PC-9 (cell line): Measurements from ENCODE around the gene ZNF221. TPM values are rescaled to one million over a fixed set of nuclear protein-coding genes. Genes with fewer than 3 reads are reported as not detected.

ENCODE experiments used
- BruUV-seq: library from RNA; stranded (reverse); fragments of 400-500 nt; replicated peaks from 2 replicates; lab custom pipeline; 2021; lab: Mats Ljungman, UMichigan
- CTCF ChIA-PET: fragments of 300-600 bp; sonication (Branson Sonifier 250); formaldehyde crosslinking; loops from one replicate; lab custom pipeline; 2022; ENCODE audit warnings: antibody characterized with exemption; lab: Charles Lee
- POLR2A ChIA-PET: fragments of 300-600 bp; sonication (Branson Sonifier 250); formaldehyde crosslinking; loops from one replicate; lab custom pipeline; 2022; ENCODE audit warnings: antibody characterized with exemption; ENCODE audit not compliant: unreplicated experiment; lab: Charles Lee
- DNase-seq, 2 experiments: peaks; one replicate each; pipeline versions ENCODE4 v3.0.0 to v3.0.0-alpha.2; 2015 to 2022; ENCODE audit warnings: mixed read lengths in 1 of 2
- H2AFZ ChIP-seq: fragments of 200-600 bp; sonication (generic); 2 replicates; pipeline ENCODE4 v1.8.1; 2017; ENCODE audit warnings: antibody characterized with exemption
- H3F3A ChIP-seq: fragments of 200-600 bp; sonication (generic); 2 replicates; pipeline ENCODE4 v1.8.1; 2017; ENCODE audit warnings: antibody characterized with exemption, mild to moderate bottlenecking, low read depth; ENCODE audit not compliant: insufficient read depth
- H3K27ac ChIP-seq: fragments of 200-600 bp; sonication (generic); 2 replicates; pipeline ENCODE4 v1.6.1; 2016; ENCODE audit warnings: mixed run types
- H3K27me3 ChIP-seq: fragments of 200-600 bp; sonication (generic); 2 replicates; pipeline ENCODE4 v1.6.1; 2016; ENCODE audit warnings: low read depth, mixed run types; ENCODE audit not compliant: insufficient read depth
- H3K36me3 ChIP-seq: fragments of 200-600 bp; sonication (generic); 2 replicates; pipeline ENCODE4 v1.6.1; 2016; ENCODE audit warnings: low read depth, mixed run types
- H3K4me1 ChIP-seq: fragments of 200-600 bp; sonication (generic); replicated peaks from 2 replicates; pipeline ENCODE4 v1.6.1; 2016; ENCODE audit warnings: mixed run types; ENCODE audit not compliant: insufficient read depth
- H3K4me2 ChIP-seq: fragments of 200-600 bp; sonication (generic); 2 replicates; pipeline ENCODE4 v1.6.1; 2017; ENCODE audit warnings: mixed run types
- H3K4me3 ChIP-seq: fragments of 200-600 bp; sonication (generic); 2 replicates; pipeline ENCODE4 v1.6.1; 2016; ENCODE audit warnings: mixed run types
- H3K79me2 ChIP-seq: fragments of 200-600 bp; sonication (generic); 2 replicates; pipeline ENCODE4 v1.6.1; 2017; ENCODE audit warnings: low read depth, mixed run types
- H3K9me2 ChIP-seq: fragments of 200-600 bp; sonication (generic); 2 replicates; pipeline ENCODE4 v1.8.1; 2017; ENCODE audit warnings: mild to moderate bottlenecking; ENCODE audit not compliant: insufficient read depth
- H3K9me3 ChIP-seq: fragments of 200-600 bp; sonication (generic); 2 replicates; pipeline ENCODE4 v1.8.1; 2016; ENCODE audit warnings: low read depth; ENCODE audit not compliant: insufficient read depth
- H4K20me1 ChIP-seq: fragments of 200-600 bp; sonication (generic); 2 replicates; pipeline ENCODE4 v1.8.1; 2017; ENCODE audit not compliant: insufficient read depth
- EZH2 ChIP-seq: fragments of 200-600 bp; sonication (generic); IDR thresholded peaks from 2 replicates; pipeline ENCODE4 v1.8.0; 2017; ENCODE audit warnings: antibody characterized with exemption, low read depth
- intact Hi-C: fragments of 100-400 bp; cut with micrococcal nuclease; formaldehyde crosslinking; loops from one replicate; pipeline ENCODE4 v1.10.0; 2022; ENCODE audit not compliant: unreplicated experiment
- total RNA-seq: library from RNA; stranded (reverse); gene quantifications from 2 replicates; pipeline ENCODE4 v1.2.3, GENCODE V29; 2021
- TF ChIP-seq, protein P1 (sequence below): fragments of 200-600 bp; sonication (generic); conservative IDR thresholded peaks from 2 replicates; pipeline ENCODE4 v1.6.1; 2017; ENCODE audit warnings: mixed run types, antibody characterized with exemption, mild to moderate bottlenecking, moderate library complexity

ZNF221 gene
- total RNA-seq, 1 experiment from 2014 or later, result 1.7 TPM

DNA sequence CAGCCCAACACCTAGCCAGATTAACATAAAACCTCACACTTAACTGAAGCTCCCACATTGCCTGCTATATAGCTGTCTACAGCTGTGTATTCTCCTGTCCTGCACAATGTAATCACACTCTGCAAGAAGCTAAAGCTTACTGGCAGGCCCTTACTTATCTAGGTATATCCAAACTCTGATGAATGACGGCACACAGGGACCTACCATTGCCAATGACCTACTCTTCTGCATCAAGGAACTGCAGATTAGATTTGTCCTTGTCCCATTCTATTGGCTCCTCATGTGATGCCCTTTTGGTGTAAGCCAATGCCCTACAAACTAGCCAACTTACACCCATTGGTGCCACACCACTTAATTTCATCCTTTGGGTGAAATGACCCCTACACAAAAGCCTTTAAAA lies 42.4 kb upstream of the ZNF221 start:
- no peaks in the 10 kb centered on the region for H3F3A ChIP-seq
- no peaks in the 10 kb centered on the region for H3K27me3 ChIP-seq
- peaks cover 36% of the 10 kb centered on the region for H3K9me3 ChIP-seq
- H2AFZ ChIP-seq, result no peak overlapping the region
- no peaks in the 10 kb centered on the region for H3K79me2 ChIP-seq
- CTCF ChIA-PET, result no interaction called here
- peaks cover 8% of the 10 kb centered on the region; the same call in 1 of the 2 replicates for H3K36me3 ChIP-seq
- H4K20me1 ChIP-seq, result no peaks in the 10 kb centered on the region
- BruUV-seq, result no TSS peak
- POLR2A ChIA-PET, result no interaction called here
- no peaks in the 10 kb centered on the region for H3K9me2 ChIP-seq
- H3K4me3 ChIP-seq, result no peak overlapping the region
- H3K4me1 ChIP-seq, result no peaks in the 10 kb centered on the region
- no peak for TF ChIP-seq EZH2
- TF ChIP-seq, protein P1, sequence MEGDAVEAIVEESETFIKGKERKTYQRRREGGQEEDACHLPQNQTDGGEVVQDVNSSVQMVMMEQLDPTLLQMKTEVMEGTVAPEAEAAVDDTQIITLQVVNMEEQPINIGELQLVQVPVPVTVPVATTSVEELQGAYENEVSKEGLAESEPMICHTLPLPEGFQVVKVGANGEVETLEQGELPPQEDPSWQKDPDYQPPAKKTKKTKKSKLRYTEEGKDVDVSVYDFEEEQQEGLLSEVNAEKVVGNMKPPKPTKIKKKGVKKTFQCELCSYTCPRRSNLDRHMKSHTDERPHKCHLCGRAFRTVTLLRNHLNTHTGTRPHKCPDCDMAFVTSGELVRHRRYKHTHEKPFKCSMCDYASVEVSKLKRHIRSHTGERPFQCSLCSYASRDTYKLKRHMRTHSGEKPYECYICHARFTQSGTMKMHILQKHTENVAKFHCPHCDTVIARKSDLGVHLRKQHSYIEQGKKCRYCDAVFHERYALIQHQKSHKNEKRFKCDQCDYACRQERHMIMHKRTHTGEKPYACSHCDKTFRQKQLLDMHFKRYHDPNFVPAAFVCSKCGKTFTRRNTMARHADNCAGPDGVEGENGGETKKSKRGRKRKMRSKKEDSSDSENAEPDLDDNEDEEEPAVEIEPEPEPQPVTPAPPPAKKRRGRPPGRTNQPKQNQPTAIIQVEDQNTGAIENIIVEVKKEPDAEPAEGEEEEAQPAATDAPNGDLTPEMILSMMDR, result no peak
- H3K4me2 ChIP-seq, result no peak overlapping the region
- no peak overlapping the region for H3K27ac ChIP-seq
- DNase-seq, result no peak
- intact Hi-C loops, result no loop called here

DNA sequence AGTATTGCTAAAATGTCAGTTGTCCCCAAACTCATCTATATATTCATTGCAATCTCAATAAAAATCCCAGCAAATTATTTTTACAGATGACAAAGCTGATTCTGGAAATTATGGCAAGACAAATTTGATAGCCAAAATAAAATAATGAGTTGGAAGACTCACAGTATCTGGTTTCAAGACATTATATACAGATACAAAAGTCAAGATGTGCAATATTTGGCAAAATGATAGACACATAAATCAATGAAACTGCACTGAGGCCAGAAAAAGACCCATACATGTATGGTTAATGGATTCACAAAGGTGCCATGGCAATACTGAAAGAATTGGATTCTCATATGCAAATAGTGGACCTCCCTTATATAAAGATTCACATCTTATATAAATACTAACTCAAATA lies 40.1 kb upstream of the ZNF221 start:
- Histone ChIP-seq H3K4me2 (no peak overlapping the region), H3F3A (no peaks in the 10 kb centered on the region), H3K4me1 (no peaks in the 10 kb centered on the region), H3K4me3 (no peak overlapping the region), H4K20me1 (no peaks in the 10 kb centered on the region), H3K36me3 (peaks cover 29% of the 10 kb centered on the region), H3K27ac (no peak overlapping the region), H3K27me3 (no peaks in the 10 kb centered on the region), H3K9me3 (peaks cover 54% of the 10 kb centered on the region), H3K79me2 (no peaks in the 10 kb centered on the region), H3K9me2 (no peaks in the 10 kb centered on the region), H2AFZ (no peak overlapping the region)
- no peak for TF ChIP-seq EZH2
- TF ChIP-seq, protein P1, result no peak
- no TSS peak for BruUV-seq
- CTCF ChIA-PET, result no interaction called here
- intact Hi-C loops, result no loop called here
- POLR2A ChIA-PET, result no interaction called here
- no peak for DNase-seq

GRCh38 chr19:43913383-43913782 lies 37.6 kb upstream of the ZNF221 start:
- no peak overlapping the region for H3K27ac ChIP-seq
- no peak for DNase-seq
- ChIA-PET POLR2A (no interaction called here), CTCF (no interaction called here)
- H3K9me3 ChIP-seq, result peaks cover 61% of the 10 kb centered on the region
- H3K27me3 ChIP-seq, result no peaks in the 10 kb centered on the region
- H3K4me3 ChIP-seq, result no peak overlapping the region
- H3K36me3 ChIP-seq, result peaks cover 54% of the 10 kb centered on the region
- H4K20me1 ChIP-seq, result no peaks in the 10 kb centered on the region
- no peak for TF ChIP-seq EZH2
- TF ChIP-seq, protein P1, result no peak
- no TSS peak for BruUV-seq
- H3K4me1 ChIP-seq, result no peaks in the 10 kb centered on the region
- H2AFZ ChIP-seq, result no peak overlapping the region
- intact Hi-C loops, result no loop called here
- no peaks in the 10 kb centered on the region for H3K9me2 ChIP-seq
- no peaks in the 10 kb centered on the region for H3F3A ChIP-seq
- H3K79me2 ChIP-seq, result no peaks in the 10 kb centered on the region
- no peak overlapping the region for H3K4me2 ChIP-seq
